Hepatocyte (in vitro differentiated cells): ENCODE measurements around the gene CHCHD6. TPM values are rescaled to one million over a fixed set of nuclear protein-coding genes. Genes with fewer than 3 reads are reported as not detected.

Experiments used
- DNase-seq: peaks from one replicate; pipeline ENCODE4 v3.0.0-alpha.2; 2016; ENCODE audit warnings: low spot score
- H2AFZ ChIP-seq: fragments of 200-600 bp; sonication (generic); 2 replicates; pipeline ENCODE4 v1.6.0; 2016; ENCODE audit warnings: antibody characterized with exemption, mild to moderate bottlenecking
- H3K27ac ChIP-seq: fragments of 200-600 bp; sonication (generic); 2 replicates; pipeline ENCODE4 v1.5.1; 2016; ENCODE audit warnings: mild to moderate bottlenecking
- H3K27me3 ChIP-seq: fragments of 200-600 bp; sonication (generic); 2 replicates; pipeline ENCODE4 v1.6.1; 2016
- H3K36me3 ChIP-seq: fragments of 200-600 bp; sonication (generic); replicated peaks from 2 replicates; pipeline ENCODE4 v1.5.1; 2016; ENCODE audit warnings: low read depth; ENCODE audit not compliant: insufficient read depth
- H3K4me1 ChIP-seq: fragments of 200-600 bp; sonication (generic); 2 replicates; pipeline ENCODE4 v1.5.1; 2016; ENCODE audit warnings: mild to moderate bottlenecking, moderate library complexity; ENCODE audit not compliant: insufficient read depth
- H3K4me2 ChIP-seq: fragments of 200-600 bp; sonication (generic); 2 replicates; pipeline ENCODE4 v1.6.0; 2016
- H3K4me3 ChIP-seq: fragments of 200-600 bp; sonication (generic); 2 replicates; pipeline ENCODE4 v1.5.1; 2016; ENCODE audit warnings: mild to moderate bottlenecking
- H3K79me2 ChIP-seq: fragments of 200-600 bp; sonication (generic); 2 replicates; pipeline ENCODE4 v1.6.0; 2017; ENCODE audit warnings: mild to moderate bottlenecking
- H3K9me2 ChIP-seq: fragments of 200-600 bp; sonication (generic); replicated peaks from 2 replicates; pipeline ENCODE4 v1.6.0; 2017; ENCODE audit warnings: mild to moderate bottlenecking; ENCODE audit not compliant: insufficient read depth
- H3K9me3 ChIP-seq: fragments of 200-600 bp; sonication (generic); 2 replicates; pipeline ENCODE4 v1.5.1; 2016; ENCODE audit warnings: low read depth, mild to moderate bottlenecking
- H4K20me1 ChIP-seq: fragments of 200-600 bp; sonication (generic); 2 replicates; pipeline ENCODE4 v1.6.0; 2016; ENCODE audit warnings: mild to moderate bottlenecking; ENCODE audit not compliant: insufficient read depth, poor library complexity, severe bottlenecking
- EZH2 ChIP-seq: fragments of 200-600 bp; sonication (generic); IDR thresholded peaks from 2 replicates; pipeline ENCODE4 v1.6.1; 2016; ENCODE audit warnings: antibody characterized with exemption, mild to moderate bottlenecking, borderline replicate concordance
- EZH2phosphoT487 ChIP-seq: fragments of 200-600 bp; sonication (generic); IDR thresholded peaks from one replicate; pipeline ENCODE4 v1.6.1; 2018; ENCODE audit warnings: antibody characterized with exemption, mild to moderate bottlenecking, low read depth, moderate library complexity; ENCODE audit not compliant: unreplicated experiment, severe bottlenecking
- WGBS: methylation state at CpG from one replicate; pipeline ENCODE4 v1.1.6; 2016; ENCODE audit warnings: low lambda C conversion rate; ENCODE audit errors: missing lambda C conversion rate; 5-methylcytosine and 5-hydroxymethylcytosine counted together
- polyA plus RNA-seq: library from polyadenylated mRNA; unstranded; fragments of >200 nt; fragmentation: Nextera tagmentation; extraction: Ambion mirVana; gene quantifications from 2 replicates; pipeline ENCODE4 v1.2.1, GENCODE V29; 2016
- total RNA-seq: library from RNA; depleted of rRNA; stranded (reverse); fragments of >200 nt; gene quantifications from 2 replicates; pipeline ENCODE4 v1.2.3, GENCODE V29; 2014
- TF ChIP-seq, protein P1 (sequence below): fragments of 200-600 bp; sonication (generic); IDR thresholded peaks from 2 replicates; pipeline ENCODE4 v1.5.1; 2016; ENCODE audit warnings: antibody characterized with exemption, mild to moderate bottlenecking; ENCODE audit not compliant: poor library complexity

CHCHD6 gene
- total and polyA plus RNA-seq, 2 experiments from 2014 or later = 13.8 to 19.7 TPM

DNA sequence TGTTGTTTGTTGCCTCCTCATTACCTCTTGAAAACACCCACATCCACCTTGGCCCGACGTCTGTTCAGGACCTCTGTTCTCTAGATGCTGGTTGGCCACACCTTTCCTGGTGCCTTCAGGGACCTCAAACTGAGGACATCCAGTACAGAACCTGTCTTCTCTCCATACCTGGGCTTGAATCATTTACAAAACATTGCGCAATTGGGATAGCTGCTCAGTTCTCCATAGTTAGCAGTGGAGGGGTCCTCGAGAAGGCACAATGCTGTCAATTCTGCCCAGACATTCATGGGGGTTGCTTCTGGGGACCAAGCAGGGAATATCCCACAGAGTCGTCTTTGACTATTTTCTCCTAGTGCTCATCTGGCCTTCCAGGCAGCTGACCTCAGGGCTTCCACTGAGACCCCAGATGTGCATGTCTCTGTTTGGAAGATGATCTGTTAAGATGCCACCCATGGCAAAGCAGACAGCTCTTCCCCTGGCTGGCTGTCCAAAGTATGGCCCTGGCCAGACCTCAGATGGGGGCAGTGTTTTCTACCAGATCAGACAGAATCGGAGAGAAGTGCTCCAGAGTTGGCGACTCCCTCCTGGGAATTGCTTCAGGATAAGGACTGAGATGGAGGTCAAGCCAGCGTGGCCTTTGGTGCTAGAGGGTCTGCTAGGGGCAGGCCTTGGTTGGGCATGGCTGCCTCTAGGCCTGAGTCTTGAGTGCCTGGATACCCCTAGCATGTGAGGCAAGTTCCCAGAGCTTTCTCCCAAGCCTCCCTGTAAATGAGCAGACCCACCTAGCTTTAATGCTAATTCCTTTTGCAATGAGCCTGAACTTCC lies 46.1 kb downstream of the CHCHD6 start:
- H3K9me2 ChIP-seq = no peaks in the 10 kb centered on the region
- H2AFZ ChIP-seq = no peak overlapping the region
- no peaks in the 10 kb centered on the region for H3K9me3 ChIP-seq
- H3K27me3 ChIP-seq = no peaks in the 10 kb centered on the region
- H3K4me1 ChIP-seq = peaks cover 27% of the 10 kb centered on the region
- H3K27ac ChIP-seq = no peak overlapping the region
- no peaks in the 10 kb centered on the region for H3K79me2 ChIP-seq
- H3K4me2 ChIP-seq = no peak overlapping the region
- no peak for DNase-seq
- no peaks in the 10 kb centered on the region for H4K20me1 ChIP-seq
- TF ChIP-seq EZH2 = no peak
- no peak for TF ChIP-seq EZH2phosphoT487
- TF ChIP-seq, protein P1, sequence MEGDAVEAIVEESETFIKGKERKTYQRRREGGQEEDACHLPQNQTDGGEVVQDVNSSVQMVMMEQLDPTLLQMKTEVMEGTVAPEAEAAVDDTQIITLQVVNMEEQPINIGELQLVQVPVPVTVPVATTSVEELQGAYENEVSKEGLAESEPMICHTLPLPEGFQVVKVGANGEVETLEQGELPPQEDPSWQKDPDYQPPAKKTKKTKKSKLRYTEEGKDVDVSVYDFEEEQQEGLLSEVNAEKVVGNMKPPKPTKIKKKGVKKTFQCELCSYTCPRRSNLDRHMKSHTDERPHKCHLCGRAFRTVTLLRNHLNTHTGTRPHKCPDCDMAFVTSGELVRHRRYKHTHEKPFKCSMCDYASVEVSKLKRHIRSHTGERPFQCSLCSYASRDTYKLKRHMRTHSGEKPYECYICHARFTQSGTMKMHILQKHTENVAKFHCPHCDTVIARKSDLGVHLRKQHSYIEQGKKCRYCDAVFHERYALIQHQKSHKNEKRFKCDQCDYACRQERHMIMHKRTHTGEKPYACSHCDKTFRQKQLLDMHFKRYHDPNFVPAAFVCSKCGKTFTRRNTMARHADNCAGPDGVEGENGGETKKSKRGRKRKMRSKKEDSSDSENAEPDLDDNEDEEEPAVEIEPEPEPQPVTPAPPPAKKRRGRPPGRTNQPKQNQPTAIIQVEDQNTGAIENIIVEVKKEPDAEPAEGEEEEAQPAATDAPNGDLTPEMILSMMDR = no peak
- no peak overlapping the region for H3K4me3 ChIP-seq
- no peaks in the 10 kb centered on the region for H3K36me3 ChIP-seq
- 98% methylated on average over 8 of the region's 8 CpGs for WGBS

DNA sequence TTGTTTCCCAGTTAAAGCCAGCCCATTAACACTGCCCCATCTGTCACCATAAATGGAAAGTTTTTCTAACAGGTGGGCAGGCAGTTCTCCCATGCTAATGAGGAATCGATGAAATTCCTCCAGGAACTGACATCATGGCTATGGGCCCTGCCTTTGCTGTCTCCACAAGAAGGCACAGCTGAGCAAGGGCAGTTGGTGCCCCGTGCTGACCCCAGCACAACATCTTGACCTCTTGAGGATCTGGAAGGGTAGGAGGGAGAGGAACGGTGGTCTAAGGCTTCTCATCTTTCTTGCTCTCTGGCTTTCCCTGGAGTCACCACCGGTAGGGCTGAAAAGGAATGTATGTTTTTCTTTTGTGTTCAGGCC lies 46.7 kb downstream of the CHCHD6 start:
- Histone ChIP-seq H3K79me2 (no peaks in the 10 kb centered on the region), H4K20me1 (no peaks in the 10 kb centered on the region), H3K27me3 (no peaks in the 10 kb centered on the region), H3K4me2 (no peak overlapping the region), H3K36me3 (no peaks in the 10 kb centered on the region), H3K9me3 (no peaks in the 10 kb centered on the region), H3K4me3 (no peak overlapping the region), H3K4me1 (peaks cover 27% of the 10 kb centered on the region), H3K27ac (no peak overlapping the region), H2AFZ (no peak overlapping the region), H3K9me2 (no peaks in the 10 kb centered on the region)
- DNase-seq = no peak
- WGBS = 65% methylated on average over 4 of the region's 4 CpGs
- no peak for TF ChIP-seq EZH2
- TF ChIP-seq, protein P1 = no peak
- no peak for TF ChIP-seq EZH2phosphoT487

DNA sequence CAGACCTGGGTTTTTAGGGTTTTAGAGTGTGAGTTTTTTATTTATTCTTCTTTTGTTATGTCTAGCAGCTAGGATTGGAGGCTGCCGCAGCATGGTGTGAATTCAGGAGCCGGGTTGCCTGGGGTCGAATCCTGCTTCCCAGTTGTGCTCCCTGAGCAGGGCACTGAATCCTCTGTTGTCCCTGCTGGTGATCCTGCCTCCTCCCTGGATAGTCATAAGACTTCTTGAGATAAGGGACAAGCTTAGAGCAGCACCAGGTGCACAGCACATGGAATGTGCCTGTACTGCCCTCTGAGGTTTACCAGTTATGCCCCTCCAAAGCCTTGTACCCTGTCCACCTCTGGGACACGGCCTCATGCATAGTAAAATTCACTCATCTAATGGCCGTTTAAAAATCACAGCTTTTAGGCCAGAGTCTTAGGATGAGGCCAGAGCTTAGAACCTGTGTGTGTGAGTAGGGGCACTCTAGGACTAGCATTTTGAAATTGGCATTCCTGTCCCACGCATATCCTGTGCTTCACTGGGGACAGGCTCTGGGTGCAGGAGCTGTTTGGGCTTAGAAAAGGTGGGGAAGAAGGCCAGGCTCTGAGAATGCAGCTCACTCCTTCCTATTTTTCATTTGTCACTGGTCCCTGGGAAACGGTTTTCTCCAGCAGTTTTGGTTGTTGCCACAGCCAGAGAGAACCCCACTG lies 47.7 kb downstream of the CHCHD6 start:
- Histone ChIP-seq H3K4me1 (peaks cover 21% of the 10 kb centered on the region), H4K20me1 (no peaks in the 10 kb centered on the region), H3K79me2 (no peaks in the 10 kb centered on the region), H2AFZ (no peak overlapping the region), H3K9me2 (no peaks in the 10 kb centered on the region), H3K4me2 (no peak overlapping the region), H3K36me3 (no peaks in the 10 kb centered on the region), H3K27ac (no peak overlapping the region), H3K4me3 (no peak overlapping the region), H3K27me3 (no peaks in the 10 kb centered on the region), H3K9me3 (no peaks in the 10 kb centered on the region)
- whole genome bisulfite sequencing = 61% methylated on average over 7 of the region's 7 CpGs
- no peak for DNase-seq
- TF ChIP-seq EZH2 = no peak
- no peak for TF ChIP-seq EZH2phosphoT487
- TF ChIP-seq, protein P1 = no peak
